H9 (cell line): Measurements from ENCODE around the gene TLK1. TPM values are rescaled to one million over a fixed set of nuclear protein-coding genes. Genes with fewer than 3 reads are reported as not detected.

Experiments
- DNase-seq: peaks from one replicate; pipeline ENCODE4 v3.0.0-alpha.2; 2017
- H2AFZ ChIP-seq: one replicate; pipeline ENCODE4 v1.6.1; 2013; ENCODE audit warnings: mild to moderate bottlenecking, low read length, control low read depth, moderate library complexity
- H2AK5ac ChIP-seq: 2 replicates; pipeline ENCODE4 v1.6.1; 2013; ENCODE audit warnings: low read length, control low read depth, mixed read lengths; ENCODE audit not compliant: insufficient read length
- H2BK120ac ChIP-seq: one replicate; pipeline ENCODE4 v1.6.1; 2013; ENCODE audit warnings: low read depth, mild to moderate bottlenecking, low read length, control low read depth, inconsistent platforms; ENCODE audit not compliant: poor library complexity, severe bottlenecking
- H2BK12ac ChIP-seq: 2 replicates; pipeline ENCODE4 v1.6.1; 2013; ENCODE audit warnings: low read length, control low read depth, mixed read lengths, low read depth; ENCODE audit not compliant: insufficient read length
- H2BK15ac ChIP-seq: 2 replicates; pipeline ENCODE4 v1.6.1; 2013; ENCODE audit warnings: low read depth, low read length, control low read depth
- H2BK20ac ChIP-seq: one replicate; pipeline ENCODE4 v1.6.1; 2013; ENCODE audit warnings: low read depth, mild to moderate bottlenecking, low read length, control low read depth, inconsistent platforms; ENCODE audit not compliant: poor library complexity, severe bottlenecking
- H2BK5ac ChIP-seq: 2 replicates; pipeline ENCODE4 v1.6.1; 2013; ENCODE audit warnings: low read length, control low read depth, mixed read lengths; ENCODE audit not compliant: insufficient read length
- H3K14ac ChIP-seq: 2 replicates; pipeline ENCODE4 v1.6.1; 2013; ENCODE audit warnings: low read length, control low read depth; ENCODE audit not compliant: insufficient read depth
- H3K18ac ChIP-seq: 2 replicates; pipeline ENCODE4 v1.6.1; 2013; ENCODE audit warnings: low read depth, mild to moderate bottlenecking, mixed read lengths, low read length, control low read depth; ENCODE audit not compliant: insufficient read length
- H3K23ac ChIP-seq: 2 replicates; pipeline ENCODE4 v1.6.1; 2013; ENCODE audit warnings: low read length, control low read depth, mixed read lengths, low read depth; ENCODE audit not compliant: insufficient read length
- H3K23me2 ChIP-seq: 2 replicates; pipeline ENCODE4 v1.6.1; 2013; ENCODE audit warnings: low read depth, mild to moderate bottlenecking, mixed read lengths, low read length, control low read depth; ENCODE audit not compliant: insufficient read length, poor library complexity, severe bottlenecking
- H3K27ac ChIP-seq: 2 replicates; pipeline ENCODE4 v1.5.1; 2013; ENCODE audit warnings: low read length, control low read depth, mixed read lengths, low read depth; ENCODE audit not compliant: insufficient read length
- H3K27me3 ChIP-seq: 2 replicates; pipeline ENCODE4 v1.6.1; 2013; ENCODE audit warnings: low read length, control low read depth, inconsistent platforms; ENCODE audit not compliant: insufficient read depth
- H3K4ac ChIP-seq: 2 replicates; pipeline ENCODE4 v1.6.1; 2013; ENCODE audit warnings: low read depth, mild to moderate bottlenecking, control low read depth, inconsistent platforms, low read length, moderate library complexity
- H3K4me1 ChIP-seq: 2 replicates; pipeline ENCODE4 v1.6.1; 2013; ENCODE audit warnings: low read length, control low read depth, inconsistent platforms; ENCODE audit not compliant: insufficient read depth
- H3K4me2 ChIP-seq: 2 replicates; pipeline ENCODE4 v1.6.1; 2013; ENCODE audit warnings: low read length, control low read depth, mixed read lengths; ENCODE audit not compliant: insufficient read length, insufficient read depth
- H3K56ac ChIP-seq: 2 replicates; pipeline ENCODE4 v1.6.1; 2013; ENCODE audit warnings: low read depth, mild to moderate bottlenecking, mixed read lengths, low read length, control low read depth; ENCODE audit not compliant: insufficient read length
- H3K79me1 ChIP-seq: 2 replicates; pipeline ENCODE4 v1.6.1; 2013; ENCODE audit warnings: low read depth, mild to moderate bottlenecking, moderate library complexity, low read length, control low read depth, inconsistent platforms; ENCODE audit not compliant: insufficient read depth, poor library complexity, severe bottlenecking
- H3K79me2 ChIP-seq: 2 replicates; pipeline ENCODE4 v1.6.1; 2013; ENCODE audit warnings: low read length, control low read depth, inconsistent platforms; ENCODE audit not compliant: insufficient read depth
- H3K9ac ChIP-seq: 2 replicates; pipeline ENCODE4 v1.6.1; 2013; ENCODE audit warnings: low read length, control low read depth, mixed read lengths; ENCODE audit not compliant: insufficient read length; ENCODE audit errors: extremely low read depth
- H3K9me3 ChIP-seq: one replicate; pipeline ENCODE4 v1.6.1; 2013; ENCODE audit warnings: low read depth, low read length, inconsistent platforms; ENCODE audit not compliant: control insufficient read depth
- H3T11ph ChIP-seq: one replicate; pipeline ENCODE4 v1.6.1; 2013; ENCODE audit warnings: mild to moderate bottlenecking, low read length, control low read depth, inconsistent platforms
- H4K20me1 ChIP-seq: one replicate; pipeline ENCODE4 v1.6.1; 2013; ENCODE audit not compliant: control insufficient read depth, insufficient read length, insufficient read depth
- H4K5ac ChIP-seq: 2 replicates; pipeline ENCODE4 v1.6.1; 2013; ENCODE audit warnings: low read depth, mild to moderate bottlenecking, mixed read lengths, low read length, control low read depth; ENCODE audit not compliant: insufficient read length
- H4K8ac ChIP-seq: replicated peaks from 2 replicates; pipeline ENCODE4 v1.6.1; 2013; ENCODE audit warnings: low read length, control low read depth, mixed read lengths, low read depth; ENCODE audit not compliant: insufficient read length
- H4K91ac ChIP-seq: 2 replicates; pipeline ENCODE4 v1.6.1; 2013; ENCODE audit warnings: low read depth, mild to moderate bottlenecking, moderate library complexity, mixed read lengths, low read length, control low read depth; ENCODE audit not compliant: insufficient read length
- H3K27ac Mint-ChIP-seq, 3 experiments: 2 replicates in 2 of 3; 3 replicates in 1 of 3; pipeline ENCODE4 v1.8.0; 2020 to 2021; ENCODE audit warnings: mixed read lengths in 3 of 3, mild to moderate bottlenecking in 1 of 3, moderate library complexity in 1 of 3
- H3K27me3 Mint-ChIP-seq: 2 replicates; pipeline ENCODE4 v1.8.0; 2021; ENCODE audit warnings: low read depth, mild to moderate bottlenecking, moderate library complexity, mixed read lengths
- H3K36me3 Mint-ChIP-seq, 3 experiments: 2 replicates in 2 of 3; 3 replicates in 1 of 3; pipeline ENCODE4 v1.8.0; 2020 to 2021; ENCODE audit warnings: low read depth in 3 of 3, mixed read lengths in 3 of 3; ENCODE audit not compliant: insufficient read depth in 1 of 3
- H3K4me1 Mint-ChIP-seq, 2 experiments: 2 replicates each; pipeline ENCODE4 v1.8.0; 2020; ENCODE audit warnings: mixed read lengths in 2 of 2
- H3K4me3 Mint-ChIP-seq, 2 experiments: 2 replicates in 1 of 2; 3 replicates in 1 of 2; pipeline ENCODE4 v1.8.0; 2020 to 2021; ENCODE audit warnings: mild to moderate bottlenecking in 2 of 2, mixed read lengths in 2 of 2, moderate library complexity in 1 of 2
- H3K9me3 Mint-ChIP-seq, 2 experiments: 2 replicates in 1 of 2; 3 replicates in 1 of 2; pipeline ENCODE4 v1.8.0; 2020; ENCODE audit warnings: mild to moderate bottlenecking in 2 of 2, mixed read lengths in 2 of 2, moderate library complexity in 1 of 2
- CTCF ChIP-seq: fragments of 200-600 bp; sonication (generic); conservative IDR thresholded peaks from 3 replicates; pipeline ENCODE4 v1.8.0; 2021; ENCODE audit warnings: antibody characterized with exemption, mild to moderate bottlenecking
- WGBS: extraction: QIAGEN DNeasy Blood & Tissue Kit; methylation state at CpG from one replicate; pipeline ENCODE4 v1.1.7; 2013; ENCODE audit warnings: missing lambda C conversion rate, low lambda C conversion rate, mixed read lengths; ENCODE audit not compliant: insufficient read length; ENCODE audit errors: extremely low coverage; 5-methylcytosine and 5-hydroxymethylcytosine counted together
- total RNA-seq: library from RNA; stranded (reverse); gene quantifications from 2 replicates; pipeline ENCODE4 v1.2.1, GENCODE V29; 2021

The TLK1 gene
- total RNA-seq, 1 experiment from 2014 or later, result 112 TPM

GRCh38 chr2:171088057-171088834, 72.4 kb downstream of the TLK1 start:
- no peak overlapping the region for H4K91ac ChIP-seq
- H3T11ph ChIP-seq, result no peak overlapping the region
- H3K27me3 ChIP-seq, result no peaks in the 10 kb centered on the region
- no peak overlapping the region for H3K4ac ChIP-seq
- H4K5ac ChIP-seq, result no peak overlapping the region
- no peak overlapping the region for H4K8ac ChIP-seq
- H2BK5ac ChIP-seq, result no peak overlapping the region
- H3K14ac ChIP-seq, result no peak overlapping the region
- H3K27me3 Mint-ChIP-seq, result no peaks in the 10 kb centered on the region
- H3K79me1 ChIP-seq, result peaks cover 7% of the 10 kb centered on the region
- no CpG with 5 or more reads among the region's 5 CpGs for WGBS
- no peak overlapping the region for H2BK15ac ChIP-seq
- H3K9me3 ChIP-seq, result no peaks in the 10 kb centered on the region
- no peak overlapping the region for H3K56ac ChIP-seq
- no peak for TF ChIP-seq CTCF
- no peak for DNase-seq
- no peak overlapping the region for H3K4me3 Mint-ChIP-seq
- H2AFZ ChIP-seq, result no peak overlapping the region
- peaks cover 26 to 33% of the 10 kb centered on the region in 2 experiments for H3K4me1 Mint-ChIP-seq
- H3K27ac ChIP-seq, result no peak overlapping the region
- H4K20me1 ChIP-seq, result no peaks in the 10 kb centered on the region
- H3K23ac ChIP-seq, result no peak overlapping the region
- peaks cover 8% of the 10 kb centered on the region; the same call in 1 of the 2 replicates for H3K79me2 ChIP-seq
- H3K9me3 Mint-ChIP-seq, result no peaks in the 10 kb centered on the region
- H3K4me1 ChIP-seq, result no peaks in the 10 kb centered on the region; the same call in 1 of the 2 replicates
- H3K23me2 ChIP-seq, result no peaks in the 10 kb centered on the region
- H3K4me2 ChIP-seq, result no peak overlapping the region
- no peak overlapping the region for H2BK20ac ChIP-seq
- peak overlapping the region in 2 of 3 experiments; percentile 0 to 56; a peak in 3 of 7 replicates for H3K27ac Mint-ChIP-seq
- H3K36me3 Mint-ChIP-seq, result peaks cover 0 to 8% (median 7%) of the 10 kb centered on the region in 3 experiments; a peak in 4 of 7 replicates
- H2AK5ac ChIP-seq, result no peak overlapping the region
- no peak overlapping the region for H3K9ac ChIP-seq
- H2BK12ac ChIP-seq, result no peak overlapping the region
- no peak overlapping the region for H3K18ac ChIP-seq
- H2BK120ac ChIP-seq, result no peak overlapping the region
